Neutrophil (primary cell): ENCODE measurements around the gene CDH18.

Experiments used
- H3K27ac ChIP-seq: fragments of 200-600 bp; sonication (generic); 2 replicates; pipeline ENCODE4 v1.5.1; 2016; ENCODE audit warnings: mild to moderate bottlenecking, moderate library complexity
- H3K27me3 ChIP-seq: fragments of 200-600 bp; sonication (generic); 2 replicates; pipeline ENCODE4 v1.6.0; 2016; ENCODE audit warnings: mild to moderate bottlenecking
- H3K36me3 ChIP-seq: fragments of 200-600 bp; sonication (generic); 2 replicates; pipeline ENCODE4 v1.5.1; 2017
- H3K4me1 ChIP-seq, 2 experiments: fragments of 200-600 bp in 1 of 2; sonication (generic) in 1 of 2; 1 replicate in 1 of 2; 2 replicates in 1 of 2; pipeline versions ENCODE4 v1.5.1 to v1.6.1; 2013 to 2016; ENCODE audit warnings: low read depth in 1 of 2, low read length in 1 of 2, mild to moderate bottlenecking in 1 of 2, moderate library complexity in 1 of 2; ENCODE audit not compliant: control insufficient read depth in 1 of 2, insufficient read depth in 1 of 2
- H3K4me3 ChIP-seq, 2 experiments: fragments of 200-600 bp in 1 of 2; sonication (generic) in 1 of 2; 1 replicate in 1 of 2; 2 replicates in 1 of 2; pipeline ENCODE4 v1.5.1; 2013 to 2016; ENCODE audit warnings: low read depth in 1 of 2, low read length in 1 of 2, mild to moderate bottlenecking in 1 of 2, moderate library complexity in 1 of 2
- H3K9me3 ChIP-seq: fragments of 200-600 bp; sonication (generic); 2 replicates; pipeline ENCODE4 v1.5.1; 2016
- TF ChIP-seq, protein P1 (sequence below): fragments of 200-600 bp; sonication (generic); IDR thresholded peaks from 2 replicates; pipeline ENCODE4 v1.5.1; 2016; ENCODE audit warnings: antibody characterized with exemption

Gene CDH18

DNA sequence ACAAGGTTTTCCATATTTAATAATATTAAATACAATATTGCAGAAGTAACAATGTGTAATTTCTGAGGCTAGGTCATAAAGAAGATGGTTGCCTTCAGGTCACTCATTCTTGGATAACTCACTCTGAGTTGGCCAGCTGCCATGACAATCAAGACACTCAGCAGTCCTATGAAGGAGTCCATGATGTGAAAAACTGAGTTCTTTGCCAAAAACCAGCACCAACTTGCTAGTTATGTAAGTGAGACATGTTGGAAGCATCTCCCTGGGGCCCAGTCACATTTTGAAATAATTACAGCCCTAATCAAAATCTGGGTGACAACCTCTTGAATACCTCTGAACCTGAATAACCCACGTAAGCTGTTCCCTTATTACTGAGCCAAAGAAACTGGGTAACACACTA is 453.2 kb downstream of the CDH18 start:
- Histone ChIP-seq H3K36me3 (no peaks in the 10 kb centered on the region), H3K4me1 (no peaks in the 10 kb centered on the region), H3K27ac (no peak overlapping the region), H3K4me3 (no peak overlapping the region), H3K27me3 (no peaks in the 10 kb centered on the region), H3K9me3 (no peaks in the 10 kb centered on the region)
- TF ChIP-seq, protein P1, sequence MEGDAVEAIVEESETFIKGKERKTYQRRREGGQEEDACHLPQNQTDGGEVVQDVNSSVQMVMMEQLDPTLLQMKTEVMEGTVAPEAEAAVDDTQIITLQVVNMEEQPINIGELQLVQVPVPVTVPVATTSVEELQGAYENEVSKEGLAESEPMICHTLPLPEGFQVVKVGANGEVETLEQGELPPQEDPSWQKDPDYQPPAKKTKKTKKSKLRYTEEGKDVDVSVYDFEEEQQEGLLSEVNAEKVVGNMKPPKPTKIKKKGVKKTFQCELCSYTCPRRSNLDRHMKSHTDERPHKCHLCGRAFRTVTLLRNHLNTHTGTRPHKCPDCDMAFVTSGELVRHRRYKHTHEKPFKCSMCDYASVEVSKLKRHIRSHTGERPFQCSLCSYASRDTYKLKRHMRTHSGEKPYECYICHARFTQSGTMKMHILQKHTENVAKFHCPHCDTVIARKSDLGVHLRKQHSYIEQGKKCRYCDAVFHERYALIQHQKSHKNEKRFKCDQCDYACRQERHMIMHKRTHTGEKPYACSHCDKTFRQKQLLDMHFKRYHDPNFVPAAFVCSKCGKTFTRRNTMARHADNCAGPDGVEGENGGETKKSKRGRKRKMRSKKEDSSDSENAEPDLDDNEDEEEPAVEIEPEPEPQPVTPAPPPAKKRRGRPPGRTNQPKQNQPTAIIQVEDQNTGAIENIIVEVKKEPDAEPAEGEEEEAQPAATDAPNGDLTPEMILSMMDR: no peak

DNA sequence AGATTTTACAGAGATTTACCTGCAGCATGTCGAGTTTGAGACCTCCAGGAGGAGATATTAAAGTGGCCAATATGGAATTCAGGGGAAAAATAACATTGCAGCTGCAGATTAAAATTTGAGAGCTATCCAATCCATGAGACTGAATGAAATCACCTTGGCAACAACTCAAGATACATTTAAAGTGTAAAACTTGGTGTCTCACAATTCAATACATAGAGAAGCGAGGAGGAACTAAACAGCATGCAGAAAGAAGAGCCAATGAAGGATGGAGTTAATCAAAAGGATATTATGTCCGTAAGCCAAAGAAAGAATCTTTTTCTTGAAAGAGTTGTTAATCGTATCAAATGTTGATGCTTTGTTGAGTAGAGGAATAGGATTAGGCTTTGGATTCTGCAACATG is 455.1 kb downstream of the CDH18 start:
- Histone ChIP-seq H3K36me3 (no peaks in the 10 kb centered on the region), H3K4me1 (no peaks in the 10 kb centered on the region), H3K4me3 (no peak overlapping the region), H3K9me3 (no peaks in the 10 kb centered on the region), H3K27ac (no peak overlapping the region), H3K27me3 (no peaks in the 10 kb centered on the region)
- TF ChIP-seq, protein P1: no peak

DNA sequence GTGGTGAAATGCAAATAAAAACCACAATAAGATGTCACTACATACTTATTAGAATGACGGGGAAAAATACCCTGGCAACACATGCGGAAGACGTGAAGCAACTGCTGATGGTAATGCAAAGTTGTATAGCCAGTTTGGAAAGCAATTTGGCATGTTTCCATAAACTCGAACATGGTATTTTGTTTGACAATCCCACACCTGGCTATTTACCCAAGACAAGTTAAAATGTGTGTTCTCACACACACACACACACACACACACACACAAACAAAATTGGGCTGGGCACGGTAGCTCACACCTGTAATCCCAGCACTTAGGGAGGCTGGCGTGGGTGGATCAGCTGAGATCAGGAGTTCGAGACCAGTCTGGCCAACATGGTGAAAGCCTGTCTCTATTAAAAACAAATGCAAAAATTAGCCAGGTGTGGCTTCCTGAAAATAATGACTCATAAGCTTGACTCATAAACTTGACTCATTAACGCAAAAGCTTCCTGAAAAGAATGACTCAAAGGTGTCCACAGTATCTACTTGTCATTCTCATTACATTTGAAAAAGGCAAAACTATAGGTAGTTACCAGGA is 456.5 kb downstream of the CDH18 start:
- TF ChIP-seq, protein P1: no peak
- H3K4me3 ChIP-seq: no peak overlapping the region
- H3K4me1 ChIP-seq: no peaks in the 10 kb centered on the region
- no peaks in the 10 kb centered on the region for H3K9me3 ChIP-seq
- no peaks in the 10 kb centered on the region for H3K27me3 ChIP-seq
- H3K36me3 ChIP-seq: no peaks in the 10 kb centered on the region
- no peak overlapping the region for H3K27ac ChIP-seq

DNA sequence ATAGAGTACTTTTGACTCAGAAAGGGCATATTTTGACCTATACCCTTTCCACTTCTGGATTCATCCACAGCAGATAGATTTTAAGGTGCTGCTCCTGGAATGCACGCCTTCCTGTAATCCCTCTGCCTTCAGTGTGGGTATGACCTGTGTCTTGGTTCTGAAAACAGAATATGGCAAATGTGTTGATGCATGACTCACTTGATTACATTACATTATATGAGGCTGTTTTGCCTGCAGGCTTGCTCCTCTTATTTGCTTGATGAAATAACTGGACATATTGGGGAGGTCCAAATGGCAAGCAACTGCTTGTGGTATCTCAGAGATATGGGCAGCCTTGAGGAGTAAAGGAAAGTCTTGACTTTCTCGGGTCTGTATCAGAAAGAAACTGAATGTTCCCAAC is 468.6 kb downstream of the CDH18 start:
- TF ChIP-seq, protein P1: no peak
- Histone ChIP-seq H3K27ac (no peak overlapping the region), H3K4me3 (no peak overlapping the region), H3K36me3 (no peaks in the 10 kb centered on the region), H3K9me3 (no peaks in the 10 kb centered on the region), H3K4me1 (no peaks in the 10 kb centered on the region), H3K27me3 (no peaks in the 10 kb centered on the region)

DNA sequence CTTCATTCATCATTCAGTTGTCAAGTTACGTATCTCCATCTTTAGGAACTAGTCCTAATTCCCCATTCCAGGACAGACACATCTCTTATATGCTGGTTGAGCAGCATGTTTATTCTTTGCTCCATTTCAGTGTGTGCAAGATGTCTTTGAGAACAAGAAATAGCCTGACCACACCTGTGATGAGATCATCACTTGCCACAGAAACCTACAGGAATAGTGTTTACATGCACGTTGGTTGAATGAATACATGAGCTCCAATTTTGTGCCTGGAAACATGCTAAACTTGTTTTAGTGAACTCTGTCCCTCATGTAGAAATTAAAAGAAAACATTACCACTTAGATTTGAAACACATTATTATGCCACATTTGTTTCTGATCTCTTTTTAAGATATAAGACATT is 489.1 kb downstream of the CDH18 start:
- Histone ChIP-seq H3K27ac (no peak overlapping the region), H3K9me3 (no peaks in the 10 kb centered on the region), H3K4me3 (no peak overlapping the region), H3K4me1 (no peaks in the 10 kb centered on the region), H3K27me3 (no peaks in the 10 kb centered on the region), H3K36me3 (no peaks in the 10 kb centered on the region)
- TF ChIP-seq, protein P1: no peak
